A549 (cell line): ENCODE results near the gene ULBP3. TPM values are rescaled to one million over a fixed set of nuclear protein-coding genes. Genes with fewer than 3 reads are reported as not detected.
A peak's percentile ranks its signal among the peaks of the same experiment; 100 is the strongest.

Experiments used
- ATAC-seq, 2 experiments: fragments of 200-7000 bp in 1 of 2; fragments of >200 bp in 1 of 2; cut with Nextera tagmentation in 1 of 2; cut with Tn5 transposase in 1 of 2; 3 replicates each; pipeline versions ENCODE4 v1.8.0 to v1.9.1; 2018 to 2020; ENCODE audit warnings: mild to moderate bottlenecking in 1 of 2, moderate library complexity in 1 of 2
- CTCF ChIA-PET: fragments of 300-600 bp; sonication (Branson Sonifier 250); formaldehyde crosslinking; extraction: SDS; loops from one replicate; lab custom pipeline; 2021; ENCODE audit warnings: antibody characterized with exemption, inconsistent platforms; lab: Yijun Ruan, JAX
- POLR2A ChIA-PET: fragments of 350-600 bp; formaldehyde crosslinking; extraction: SDS; loops from one replicate; lab custom pipeline; 2021; ENCODE audit warnings: antibody characterized with exemption, inconsistent platforms; lab: Yijun Ruan, JAX
- DNase-seq, 2 experiments: peaks; one replicate each; pipeline versions ENCODE4 v3.0.0 to v3.0.0-alpha.2; 2011 to 2016; ENCODE audit warnings: low read depth in 1 of 2, low spot score in 1 of 2
- FAIRE-seq: peaks from 2 replicates; lab custom pipeline; 2011; peaks lifted over from hg19 to GRCh38; lab: Jason Lieb, UNC
- H3K27ac ChIP-seq, 2 experiments: fragments of >200 bp; sonication (Bioruptor Twin); formaldehyde crosslinking; 3 replicates each; pipeline ENCODE4 v1.5.1; 2016 to 2017
- H3K4me1 ChIP-seq: fragments of >200 bp; sonication (Bioruptor Twin); formaldehyde crosslinking; 3 replicates; pipeline ENCODE4 v1.6.1; 2016
- H3K4me2 ChIP-seq: fragments of >200 bp; sonication (Bioruptor Twin); formaldehyde crosslinking; 3 replicates; pipeline ENCODE4 v1.6.1; 2016
- H3K4me3 ChIP-seq: fragments of >200 bp; sonication (Bioruptor Twin); formaldehyde crosslinking; 3 replicates; pipeline ENCODE4 v1.5.1; 2016
- H3K9me3 ChIP-seq: fragments of >200 bp; sonication (Bioruptor Twin); formaldehyde crosslinking; 3 replicates; pipeline ENCODE4 v1.6.1; 2016
- CBX2 ChIP-seq: fragments of 200-600 bp; sonication (generic); IDR thresholded peaks from 2 replicates; pipeline ENCODE4 v1.6.1; 2016; ENCODE audit warnings: low read depth, mild to moderate bottlenecking, borderline replicate concordance
- CEBPB ChIP-seq, 2 experiments: fragments of >200 bp in 1 of 2; sonication (Bioruptor Twin) in 1 of 2; formaldehyde crosslinking in 1 of 2; IDR thresholded peaks; 2 replicates each; pipeline ENCODE4 v1.6.1; 2012 to 2016
- EHF ChIP-seq: fragments of 250-450 bp; sonication (Bioruptor Pico); IDR thresholded peaks from 2 replicates; pipeline ENCODE4 v1.5.0; 2020; ENCODE audit warnings: mild to moderate bottlenecking
- EHMT2 ChIP-seq: fragments of 200-600 bp; sonication (generic); IDR thresholded peaks from 2 replicates; pipeline ENCODE4 v1.6.1; 2016; ENCODE audit warnings: antibody characterized with exemption, low read depth, mild to moderate bottlenecking, moderate library complexity
- EP300 ChIP-seq, 2 experiments: fragments of >200 bp; sonication (Bioruptor Twin); formaldehyde crosslinking; IDR thresholded peaks; 2 replicates in 1 of 2; 3 replicates in 1 of 2; pipeline ENCODE4 v1.6.1; 2016 to 2017
- FOSL2 ChIP-seq, 2 experiments: fragments of 450-650 bp in 1 of 2; fragments of >200 bp in 1 of 2; sonication (Bioruptor Twin) in 1 of 2; formaldehyde crosslinking; IDR thresholded peaks; 2 replicates each; pipeline versions ENCODE4 v1.5.0 to v1.6.1; 2016 to 2020; ENCODE audit warnings: mild to moderate bottlenecking in 1 of 2, moderate library complexity in 1 of 2
- HOXA7 ChIP-seq: fragments of 250-450 bp; sonication (Bioruptor Pico); IDR thresholded peaks from 2 replicates; pipeline ENCODE4 v1.5.0; 2020; ENCODE audit warnings: mild to moderate bottlenecking, moderate library complexity
- HOXB13 ChIP-seq: fragments of 250-450 bp; sonication (Bioruptor Pico); IDR thresholded peaks from 2 replicates; pipeline ENCODE4 v1.5.0; 2020; ENCODE audit warnings: low read depth, mild to moderate bottlenecking, moderate library complexity
- HOXB5 ChIP-seq: fragments of 250-450 bp; sonication (Bioruptor Pico); IDR thresholded peaks from 2 replicates; pipeline ENCODE4 v1.5.0; 2020; ENCODE audit warnings: mild to moderate bottlenecking, moderate library complexity
- JUNB ChIP-seq: fragments of >200 bp; sonication (Bioruptor Twin); formaldehyde crosslinking; IDR thresholded peaks from 2 replicates; pipeline ENCODE4 v1.6.1; 2016
- MAZ ChIP-seq: fragments of 150-350 bp; IDR thresholded peaks from 2 replicates; pipeline ENCODE4 v1.6.1; 2014; ENCODE audit warnings: antibody characterized with exemption, low read depth, low read length, borderline replicate concordance
- MYC ChIP-seq: IDR thresholded peaks from 2 replicates; pipeline ENCODE4 v1.6.1; 2012; ENCODE audit warnings: mild to moderate bottlenecking, inconsistent platforms, low read length, improper control_type of control experiment, borderline replicate concordance
- NFE2L2 ChIP-seq: fragments of 150-350 bp; conservative IDR thresholded peaks from 2 replicates; pipeline ENCODE4 v1.6.1; 2014; ENCODE audit warnings: low read length
- NR3C1 ChIP-seq: fragments of >200 bp; sonication (Bioruptor Twin); formaldehyde crosslinking; IDR thresholded peaks from 3 replicates; pipeline ENCODE4 v1.6.1; 2017
- POLR2A ChIP-seq: IDR thresholded peaks from 2 replicates; pipeline ENCODE4 v1.6.1; 2012; ENCODE audit warnings: mild to moderate bottlenecking, low read length
- SREBF2 ChIP-seq: fragments of 450-650 bp; IDR thresholded peaks from 2 replicates; pipeline ENCODE4 v1.6.1; 2014; ENCODE audit warnings: mild to moderate bottlenecking, moderate library complexity
- WGBS: methylation state at CpG from one replicate; pipeline ENCODE4 v1.1.6; 2017; ENCODE audit errors: missing lambda C conversion rate; 5-methylcytosine and 5-hydroxymethylcytosine counted together
- polyA plus RNA-seq, 4 experiments: library from polyadenylated mRNA; depleted of rRNA in 3 of 4; stranded (reverse); fragments of >200 nt; fragmentation: RNase III in 1 of 4; extraction: RNeasy Plus Mini Kit Qiagen cat#74134 plus additional on column Dnase treatment in 1 of 4; gene quantifications; 2 replicates in 3 of 4; 3 replicates in 1 of 4; pipeline ENCODE4 v1.2.3, GENCODE V29; 2011 to 2017
- TF ChIP-seq, protein P1 (sequence below): IDR thresholded peaks from 2 replicates; pipeline ENCODE4 v1.6.1; 2012
- TF ChIP-seq, protein P2 (sequence below): fragments of >200 bp; sonication (Bioruptor Twin); formaldehyde crosslinking; IDR thresholded peaks from 2 replicates; pipeline ENCODE4 v1.6.1; 2016
- TF ChIP-seq, protein P3 (sequence below): IDR thresholded peaks from 2 replicates; pipeline ENCODE4 v1.6.1; 2012; ENCODE audit warnings: low read depth, borderline replicate concordance

ULBP3 gene
- polyA plus RNA-seq, 2 of the 4 experiments (the other 2 are of a cell fraction): 2.7 to 3.4 TPM

DNA sequence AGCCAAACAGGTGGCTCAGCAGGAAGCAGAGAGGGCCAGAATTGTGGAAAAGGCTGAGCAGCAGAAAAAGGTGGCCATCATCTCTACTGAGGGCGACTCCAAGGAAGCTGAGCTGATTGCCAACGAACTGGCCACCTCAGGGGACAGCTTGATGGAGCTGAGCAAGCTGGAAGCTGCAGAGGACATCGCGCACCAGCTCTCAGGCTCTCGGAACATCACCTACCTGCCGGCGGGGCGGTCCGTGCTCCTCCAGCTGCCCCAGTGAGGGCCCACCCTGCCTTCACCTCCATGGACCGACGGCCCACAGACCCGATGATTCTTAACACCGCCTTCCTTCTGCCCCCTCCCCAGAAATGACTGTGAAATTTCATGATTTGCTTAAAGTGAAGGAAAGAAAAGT is 25.8 kb downstream of the ULBP3 start:
- Histone ChIP-seq H3K4me3 (no peak overlapping the region), H3K4me2 (no peak overlapping the region), H3K4me1 (peaks cover 3% of the 10 kb centered on the region; the same call in 1 of the 3 replicates), H3K9me3 (no peaks in the 10 kb centered on the region), H3K27ac (no peak overlapping the region)
- DNase-seq (no peak), ATAC-seq (no peak), FAIRE-seq (no peak)
- ChIA-PET POLR2A (no interaction called here), CTCF (no interaction called here)
- WGBS: 72% methylated on average over 12 of the region's 13 CpGs
- no peak for TF ChIP-seq NR3C1

DNA sequence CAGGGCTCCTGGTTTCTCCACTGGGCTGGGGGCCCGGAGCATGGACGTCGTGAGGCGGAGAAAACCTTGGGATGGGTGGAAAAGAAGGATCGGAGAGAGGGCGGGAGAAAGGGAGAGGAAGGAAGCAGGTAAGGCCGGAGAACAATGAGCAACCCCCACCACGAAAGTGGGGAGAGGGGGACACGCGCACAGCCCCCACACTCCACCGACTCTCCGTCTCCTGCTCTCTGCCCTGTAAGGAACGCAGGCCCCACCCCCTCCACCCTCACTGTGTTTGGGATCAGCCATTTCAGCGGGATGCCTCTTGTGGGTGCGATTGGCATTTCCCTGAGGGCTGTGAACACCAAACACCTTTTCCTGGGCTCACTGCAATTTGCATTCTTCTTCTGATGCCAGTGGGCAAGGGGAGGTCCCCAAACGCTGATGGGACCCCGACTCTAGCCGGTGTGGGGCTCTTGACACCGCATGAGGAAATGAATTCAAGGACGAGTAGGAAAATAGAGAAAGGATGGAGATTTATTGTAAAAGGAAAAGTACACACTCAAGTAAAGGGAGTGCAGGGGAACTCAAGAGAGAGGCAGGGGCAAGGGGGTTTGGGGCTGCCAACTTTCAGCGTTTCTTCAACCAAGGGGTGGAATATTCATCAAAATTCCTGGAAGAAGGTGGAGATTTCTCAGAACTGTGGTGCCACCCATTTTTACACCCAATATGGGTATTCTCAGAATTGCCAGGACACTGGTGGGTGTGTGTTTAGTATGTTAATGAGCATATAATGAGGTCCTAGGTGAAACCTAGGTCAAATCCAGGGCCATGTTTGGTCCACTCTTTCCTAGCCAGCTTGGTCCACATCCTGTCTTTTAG is 30.5 kb downstream of the ULBP3 start:
- DNase-seq (no peak), ATAC-seq (peak; percentile 71 to 79; a peak in 5 of 6 replicates), FAIRE-seq (no peak)
- POLR2A ChIA-PET: no interaction called here
- TF ChIP-seq EP300 (IDR thresholded peaks at IDR 0.05): no peak
- no peak for TF ChIP-seq EHF (CRISPR knock-in tag)
- Histone ChIP-seq H3K27ac (no peak overlapping the region), H3K4me1 (peaks cover 5% of the 10 kb centered on the region; the same call in 1 of the 3 replicates), H3K4me2 (peak overlapping the region; percentile 60), H3K4me3 (no peak overlapping the region), H3K9me3 (no peaks in the 10 kb centered on the region)
- CTCF ChIA-PET: no interaction called here
- 29% methylated on average over 17 of the region's 21 CpGs for WGBS

DNA sequence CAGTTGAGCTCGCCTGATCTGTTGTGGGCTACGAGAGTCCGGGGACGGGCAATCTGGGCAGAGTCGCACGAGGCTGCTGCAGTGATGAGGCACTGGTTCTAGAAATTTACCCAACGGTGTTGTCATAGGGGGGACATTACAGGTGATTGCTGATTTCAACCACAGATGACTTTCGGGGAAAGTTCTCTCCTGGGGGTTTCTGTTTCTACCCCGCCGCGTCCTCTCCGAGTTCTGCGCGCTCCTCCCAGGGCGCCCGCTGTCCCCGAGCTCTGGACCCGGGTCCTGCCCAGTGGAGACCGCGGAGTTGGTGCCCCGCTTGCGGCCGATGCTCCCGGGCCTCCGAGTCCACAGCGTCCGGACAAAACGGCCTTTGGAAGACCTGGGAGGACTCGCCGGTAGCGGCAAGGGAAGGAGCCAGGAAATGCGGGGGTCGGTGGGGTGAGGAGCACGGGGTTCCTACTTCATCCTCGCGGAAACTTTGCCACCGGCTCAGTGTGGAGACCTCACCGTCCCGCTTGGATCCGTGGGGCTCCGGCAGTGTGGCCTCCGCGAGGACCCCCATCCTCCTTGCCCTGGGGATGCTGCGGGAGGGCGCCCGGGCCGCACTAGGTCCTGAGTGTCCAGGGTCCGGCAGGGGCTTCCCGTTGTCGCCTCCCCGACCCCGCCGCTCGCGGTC is 31.3 kb downstream of the ULBP3 start:
- ATAC-seq (peak in 1 of 2 experiments; percentile 38; a peak in 3 of 6 replicates), FAIRE-seq (no peak)
- Histone ChIP-seq H3K27ac (no peak overlapping the region), H3K4me2 (peak overlapping the region; percentile 60), H3K9me3 (no peaks in the 10 kb centered on the region), H3K4me3 (no peak overlapping the region), H3K4me1 (peaks cover 5% of the 10 kb centered on the region; the same call in 1 of the 3 replicates)
- ChIA-PET POLR2A (no interaction called here), CTCF (interaction anchor here (0.6 kb wide), 1 partner anchor 8 kb away, joined by 4 read pairs; no protein-coding TSS in a partner anchor)
- WGBS: 42% methylated on average over 31 of the region's 55 CpGs
- TF ChIP-seq FOSL2 (IDR thresholded peaks at IDR 0.05): no peak
- no peak for TF ChIP-seq FOSL2 (CRISPR knock-in tag; IDR thresholded peaks at IDR 0.05)
- TF ChIP-seq, protein P1, sequence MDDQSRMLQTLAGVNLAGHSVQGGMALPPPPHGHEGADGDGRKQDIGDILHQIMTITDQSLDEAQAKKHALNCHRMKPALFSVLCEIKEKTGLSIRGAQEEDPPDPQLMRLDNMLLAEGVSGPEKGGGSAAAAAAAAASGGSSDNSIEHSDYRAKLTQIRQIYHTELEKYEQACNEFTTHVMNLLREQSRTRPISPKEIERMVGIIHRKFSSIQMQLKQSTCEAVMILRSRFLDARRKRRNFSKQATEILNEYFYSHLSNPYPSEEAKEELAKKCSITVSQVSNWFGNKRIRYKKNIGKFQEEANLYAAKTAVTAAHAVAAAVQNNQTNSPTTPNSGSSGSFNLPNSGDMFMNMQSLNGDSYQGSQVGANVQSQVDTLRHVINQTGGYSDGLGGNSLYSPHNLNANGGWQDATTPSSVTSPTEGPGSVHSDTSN: no peak
- TF ChIP-seq HOXB13 (CRISPR knock-in tag): no peak
- no peak for TF ChIP-seq NFE2L2
- TF ChIP-seq SREBF2: no peak
- TF ChIP-seq HOXA7 (CRISPR knock-in tag): no peak
- no peak for TF ChIP-seq POLR2A
- TF ChIP-seq JUNB: no peak
- no peak for TF ChIP-seq MAZ
- TF ChIP-seq EHMT2: no peak
- no peak for TF ChIP-seq CEBPB (IDR thresholded peaks at IDR 0.05)
- TF ChIP-seq, protein P2, sequence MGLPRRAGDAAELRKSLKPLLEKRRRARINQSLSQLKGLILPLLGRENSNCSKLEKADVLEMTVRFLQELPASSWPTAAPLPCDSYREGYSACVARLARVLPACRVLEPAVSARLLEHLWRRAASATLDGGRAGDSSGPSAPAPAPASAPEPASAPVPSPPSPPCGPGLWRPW: no peak
- no peak for TF ChIP-seq EP300 (IDR thresholded peaks at IDR 0.05)
- TF ChIP-seq, protein P3, sequence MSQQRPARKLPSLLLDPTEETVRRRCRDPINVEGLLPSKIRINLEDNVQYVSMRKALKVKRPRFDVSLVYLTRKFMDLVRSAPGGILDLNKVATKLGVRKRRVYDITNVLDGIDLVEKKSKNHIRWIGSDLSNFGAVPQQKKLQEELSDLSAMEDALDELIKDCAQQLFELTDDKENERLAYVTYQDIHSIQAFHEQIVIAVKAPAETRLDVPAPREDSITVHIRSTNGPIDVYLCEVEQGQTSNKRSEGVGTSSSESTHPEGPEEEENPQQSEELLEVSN: no peak
- TF ChIP-seq HOXB5 (CRISPR knock-in tag): no peak
- TF ChIP-seq CBX2: no peak
- TF ChIP-seq MYC: no peak
- TF ChIP-seq, all 56 proteins: peak for 0
- no peak for DNase-seq
